H1 (cell line): Measurements from ENCODE around the gene TBC1D10A. TPM values are rescaled to one million over a fixed set of nuclear protein-coding genes. Genes with fewer than 3 reads are reported as not detected.

Experiments used
- CTCF ChIA-PET: fragments of 300-600 bp; sonication (Branson Sonifier 250); formaldehyde crosslinking; loops from one replicate; lab custom pipeline; 2021; ENCODE audit not compliant: partially characterized antibody; lab: Charles Lee
- POLR2A ChIA-PET: fragments of 300-600 bp; sonication (Branson Sonifier 250); formaldehyde crosslinking; loops from one replicate; lab custom pipeline; 2021; ENCODE audit warnings: inconsistent platforms; ENCODE audit not compliant: partially characterized antibody; lab: Charles Lee
- DNase-seq, 2 experiments: peaks; one replicate each; pipeline versions ENCODE4 v3.0.0 to v3.0.0-alpha.2; 2010 to 2022; ENCODE audit warnings: low spot score in 2 of 2, low read depth in 1 of 2, mixed read lengths in 1 of 2
- FAIRE-seq: peaks from 2 replicates; lab custom pipeline; 2011; peaks lifted over from hg19 to GRCh38; lab: Jason Lieb, UNC
- H2AFZ ChIP-seq: 2 replicates; pipeline ENCODE4 v1.8.1; 2012; ENCODE audit warnings: low read length, inconsistent platforms
- H2AK5ac ChIP-seq: 2 replicates; pipeline ENCODE4 v1.6.1; 2013; ENCODE audit warnings: low read depth, low read length
- H2BK120ac ChIP-seq: replicated peaks from 2 replicates; pipeline ENCODE3; 2013; ENCODE audit warnings: low read depth, low read length, inconsistent platforms
- H2BK12ac ChIP-seq: 2 replicates; pipeline ENCODE4 v1.6.1; 2013; ENCODE audit warnings: low read depth, low read length
- H2BK15ac ChIP-seq: 2 replicates; pipeline ENCODE4 v1.6.1; 2013; ENCODE audit warnings: low read length
- H2BK20ac ChIP-seq: 2 replicates; pipeline ENCODE4 v1.6.1; 2013; ENCODE audit warnings: low read length
- H2BK5ac ChIP-seq: 2 replicates; pipeline ENCODE4 v1.6.1; 2013; ENCODE audit warnings: low read depth, low read length
- H3K14ac ChIP-seq: 2 replicates; pipeline ENCODE4 v1.6.1; 2013; ENCODE audit warnings: inconsistent platforms; ENCODE audit not compliant: insufficient read length
- H3K18ac ChIP-seq: 2 replicates; pipeline ENCODE4 v1.6.1; 2013; ENCODE audit warnings: low read length; ENCODE audit errors: extremely low read depth
- H3K23ac ChIP-seq: 2 replicates; pipeline ENCODE4 v1.6.1; 2013; ENCODE audit warnings: inconsistent platforms; ENCODE audit not compliant: insufficient read length
- H3K23me2 ChIP-seq: 2 replicates; pipeline ENCODE4 v1.6.1; 2013; ENCODE audit warnings: low read depth, low read length
- H3K27ac ChIP-seq: 2 replicates; pipeline ENCODE4 v1.6.1; 2011; ENCODE audit warnings: low read depth, low read length, inconsistent platforms
- H3K27me3 ChIP-seq, 4 experiments: replicated peaks in 1 of 4; 1 replicate in 1 of 4; 2 replicates in 3 of 4; pipeline versions ENCODE4 v1.6.1 to v1.8.1; 2011 to 2013; ENCODE audit warnings: low read length in 3 of 4, mild to moderate bottlenecking in 3 of 4, inconsistent platforms in 2 of 4, mixed read lengths in 2 of 4, moderate library complexity in 1 of 4; ENCODE audit not compliant: control insufficient read depth in 3 of 4, insufficient read depth in 3 of 4; ENCODE audit errors: extremely low read depth in 1 of 4
- H3K36me3 ChIP-seq, 4 experiments: 2 replicates each; pipeline versions ENCODE4 v1.6.1 to v1.8.1; 2011 to 2013; ENCODE audit warnings: mild to moderate bottlenecking in 4 of 4, low read length in 3 of 4, moderate library complexity in 2 of 4, control low read depth in 1 of 4, inconsistent platforms in 1 of 4; ENCODE audit not compliant: insufficient read depth in 4 of 4, control insufficient read depth in 2 of 4
- H3K4ac ChIP-seq: replicated peaks from 2 replicates; pipeline ENCODE3; 2013; ENCODE audit warnings: low read length, low read depth, mixed read lengths, inconsistent platforms; ENCODE audit not compliant: insufficient read length
- H3K4me1 ChIP-seq, 4 experiments: replicated peaks in 1 of 4; 1 replicate in 1 of 4; 2 replicates in 3 of 4; pipeline versions ENCODE4 v1.6.1 to v1.8.1; 2011 to 2013; ENCODE audit warnings: low read length in 3 of 4, inconsistent platforms in 2 of 4, mixed read lengths in 1 of 4; ENCODE audit not compliant: insufficient read depth in 4 of 4, control insufficient read depth in 3 of 4
- H3K4me2 ChIP-seq, 2 experiments: 2 replicates each; pipeline versions ENCODE4 v1.6.1 to v1.8.1; 2011 to 2013; ENCODE audit warnings: low read depth in 2 of 2, low read length in 2 of 2, control low read depth in 1 of 2, inconsistent platforms in 1 of 2, mild to moderate bottlenecking in 1 of 2; ENCODE audit not compliant: insufficient read depth in 1 of 2
- H3K4me3 ChIP-seq, 4 experiments: fragments of 200-600, 300-600 bp in 1 of 4; sonication (generic), shearing (Covaris generic), sonication (Bioruptor Twin) in 1 of 4; 2 replicates each; pipeline versions ENCODE4 v1.5.1 to v1.8.1; 2011 to 2016; ENCODE audit warnings: low read length in 4 of 4, low read depth in 3 of 4, control low read depth in 2 of 4, inconsistent platforms in 2 of 4, mild to moderate bottlenecking in 2 of 4, mixed read lengths in 1 of 4, moderate library complexity in 1 of 4; ENCODE audit not compliant: insufficient read depth in 2 of 4; ENCODE audit errors: extremely low read depth in 1 of 4
- H3K56ac ChIP-seq: replicated peaks from 2 replicates; pipeline ENCODE3; 2013; ENCODE audit warnings: low read depth, mild to moderate bottlenecking, mixed read lengths, low read length, inconsistent platforms; ENCODE audit not compliant: insufficient read length
- H3K79me1 ChIP-seq: 2 replicates; pipeline ENCODE4 v1.6.1; 2013; ENCODE audit warnings: low read depth, low read length, control low read depth
- H3K79me2 ChIP-seq, 2 experiments: 2 replicates each; pipeline versions ENCODE4 v1.6.1 to v1.8.1; 2012 to 2013; ENCODE audit warnings: low read length in 2 of 2, mild to moderate bottlenecking in 2 of 2, inconsistent platforms in 1 of 2; ENCODE audit not compliant: insufficient read depth in 2 of 2, control insufficient read depth in 1 of 2
- H3K9ac ChIP-seq, 4 experiments: replicated peaks in 1 of 4; 1 replicate in 1 of 4; 2 replicates in 3 of 4; pipeline versions ENCODE4 v1.6.1 to v1.8.1; 2011 to 2013; ENCODE audit warnings: low read depth in 3 of 4, low read length in 3 of 4, control low read depth in 2 of 4, mild to moderate bottlenecking in 2 of 4, moderate library complexity in 2 of 4, inconsistent platforms in 1 of 4; ENCODE audit errors: extremely low read depth in 1 of 4
- H3K9me3 ChIP-seq, 2 experiments: 2 replicates each; pipeline versions ENCODE4 v1.6.1 to v1.8.1; 2012 to 2013; ENCODE audit warnings: mild to moderate bottlenecking in 2 of 2, moderate library complexity in 2 of 2, control low read depth in 1 of 2, inconsistent platforms in 1 of 2, low read depth in 1 of 2, low read length in 1 of 2, mixed read lengths in 1 of 2; ENCODE audit not compliant: insufficient read depth in 2 of 2
- H4K20me1 ChIP-seq, 2 experiments: replicated peaks in 1 of 2; 2 replicates each; pipeline versions ENCODE3 to v1.8.1; 2011 to 2013; ENCODE audit warnings: inconsistent platforms in 2 of 2, low read length in 2 of 2, mild to moderate bottlenecking in 1 of 2; ENCODE audit not compliant: insufficient read depth in 2 of 2, control insufficient read depth in 1 of 2
- H4K5ac ChIP-seq: 2 replicates; pipeline ENCODE4 v1.6.1; 2013; ENCODE audit warnings: low read length, low read depth, mixed read lengths, inconsistent platforms; ENCODE audit not compliant: insufficient read length
- H4K8ac ChIP-seq: 2 replicates; pipeline ENCODE4 v1.8.0; 2013; ENCODE audit warnings: mild to moderate bottlenecking, moderate library complexity, low read length, inconsistent platforms; ENCODE audit not compliant: insufficient read depth; ENCODE audit errors: extremely low read depth
- H4K91ac ChIP-seq: replicated peaks from 2 replicates; pipeline ENCODE3; 2013; ENCODE audit warnings: low read length, mixed read lengths, inconsistent platforms; ENCODE audit not compliant: insufficient read length
- CEBPB ChIP-seq: IDR thresholded peaks from 2 replicates; pipeline ENCODE4 v1.6.1; 2012; ENCODE audit warnings: low read depth, low read length
- EGR1 ChIP-seq: IDR thresholded peaks from 2 replicates; pipeline ENCODE4 v1.6.1; 2011; ENCODE audit warnings: low read depth, low read length, borderline replicate concordance
- WGBS, 2 experiments: shearing (Covaris generic) in 1 of 2; methylation state at CpG; one replicate each; pipeline versions ENCODE4 v1.1.6 to v1.1.7; 2013 to 2015; ENCODE audit warnings: low lambda C conversion rate in 2 of 2, mixed read lengths in 2 of 2, inconsistent platforms in 1 of 2, low coverage in 1 of 2, missing lambda C conversion rate in 1 of 2; ENCODE audit not compliant: insufficient replicate concordance in 2 of 2, insufficient coverage in 1 of 2, insufficient read length in 1 of 2; ENCODE audit errors: extremely low coverage in 1 of 2, missing lambda C conversion rate in 1 of 2; 5-methylcytosine and 5-hydroxymethylcytosine counted together
- polyA plus RNA-seq, 7 experiments: library from polyadenylated mRNA; depleted of rRNA in 3 of 7; stranded (reverse) in 5 of 7; unstranded in 2 of 7; fragments of >200 nt in 5 of 7; fragments of 200-250 nt in 2 of 7; gene quantifications; 1 replicate in 5 of 7; 2 replicates in 1 of 7; 4 replicates in 1 of 7; pipeline versions ENCODE4 v1.2.1 to v1.2.3, GENCODE V29; 2011 to 2013; ENCODE audit warnings: missing spikeins in 2 of 7, mixed read lengths in 2 of 7
- total RNA-seq: library from RNA; stranded (reverse); fragmentation: NEBNext Ultra II Directional; extraction: Animal tissue kit (Norgen Biotek cat#: 25700); gene quantifications from 2 replicates; pipeline ENCODE4 v1.2.1, GENCODE V29; 2021

Gene TBC1D10A
- total and polyA plus RNA-seq, 2 of the 8 experiments (the other 6 are each of a cell fraction or from before 2014, with no cell fraction given) = 5.4 to 7.0 TPM

GRCh38 chr22:30305519-30305905 is 21.2 kb downstream of the TBC1D10A start:
- no peak overlapping the region for H2BK20ac ChIP-seq
- no peaks in the 10 kb centered on the region for H4K20me1 ChIP-seq
- no peak for TF ChIP-seq EGR1
- TF ChIP-seq CEBPB = no peak
- ChIA-PET CTCF (interaction anchor here (2.2 kb wide), 1 partner anchor 23 kb away, joined by 5 read pairs; no protein-coding TSS in a partner anchor), POLR2A (no interaction called here)
- H3K23me2 ChIP-seq = no peaks in the 10 kb centered on the region
- no peak overlapping the region for H3K18ac ChIP-seq
- H4K8ac ChIP-seq = no peak overlapping the region
- H3K4me2 ChIP-seq = no peak overlapping the region
- H3K9me3 ChIP-seq = no peaks in the 10 kb centered on the region
- no peak overlapping the region for H2BK12ac ChIP-seq
- H3K27ac ChIP-seq = no peak overlapping the region
- no peak overlapping the region for H3K9ac ChIP-seq
- no peak overlapping the region for H2BK15ac ChIP-seq
- H3K27me3 ChIP-seq = no peaks in the 10 kb centered on the region
- H2AK5ac ChIP-seq = no peak overlapping the region
- no peak overlapping the region for H3K4ac ChIP-seq
- no peak overlapping the region for H2AFZ ChIP-seq
- no peak overlapping the region for H3K56ac ChIP-seq
- H3K23ac ChIP-seq = no peak overlapping the region
- WGBS, 2 experiments = 89% methylated on average over 4 of the region's 4 CpGs; no CpG with 5 or more reads in 1 of the 2 experiments
- no peaks in the 10 kb centered on the region for H3K36me3 ChIP-seq
- FAIRE-seq (no peak), DNase-seq (no peak)
- no peak overlapping the region for H4K91ac ChIP-seq
- no peaks in the 10 kb centered on the region for H3K79me2 ChIP-seq
- no peak overlapping the region for H3K4me3 ChIP-seq
- H4K5ac ChIP-seq = no peak overlapping the region
- no peak overlapping the region for H2BK5ac ChIP-seq
- no peaks in the 10 kb centered on the region for H3K79me1 ChIP-seq
- H3K14ac ChIP-seq = no peak overlapping the region
- H3K4me1 ChIP-seq = no peaks in the 10 kb centered on the region
- no peak overlapping the region for H2BK120ac ChIP-seq
